Nephron progenitor cell (in vitro differentiated cells): ENCODE results near the gene CENPQ.

ENCODE experiments used
- DNase-seq: peaks from one replicate; pipeline ENCODE4 v3.0.0; 2021
- H3K27ac Mint-ChIP-seq: 2 replicates; pipeline ENCODE4 v1.8.0; 2021; ENCODE audit warnings: mild to moderate bottlenecking, moderate library complexity, mixed read lengths
- H3K27me3 Mint-ChIP-seq: 2 replicates; pipeline ENCODE4 v1.8.0; 2021; ENCODE audit warnings: mild to moderate bottlenecking, low read depth, mixed read lengths; ENCODE audit not compliant: poor library complexity
- H3K36me3 Mint-ChIP-seq: 2 replicates; pipeline ENCODE4 v1.8.0; 2021; ENCODE audit warnings: low read depth, mixed read lengths
- H3K4me1 Mint-ChIP-seq: 2 replicates; pipeline ENCODE4 v1.8.0; 2021; ENCODE audit warnings: mixed read lengths
- H3K4me3 Mint-ChIP-seq: 2 replicates; pipeline ENCODE4 v1.8.0; 2021; ENCODE audit warnings: mild to moderate bottlenecking, moderate library complexity, mixed read lengths
- H3K9me3 Mint-ChIP-seq: 2 replicates; pipeline ENCODE4 v1.8.0; 2021; ENCODE audit warnings: mild to moderate bottlenecking, moderate library complexity, mixed read lengths
- TF ChIP-seq, protein P1 (sequence below): fragments of 200-600 bp; sonication (generic); IDR thresholded peaks from 2 replicates; pipeline ENCODE4 v1.5.0; 2021; ENCODE audit warnings: antibody characterized with exemption

CENPQ gene

GRCh38 chr6:49497304-49497703 lies 34.1 kb downstream of the CENPQ start:
- no peak for DNase-seq
- H3K9me3 Mint-ChIP-seq = no peaks in the 10 kb centered on the region
- TF ChIP-seq, protein P1, sequence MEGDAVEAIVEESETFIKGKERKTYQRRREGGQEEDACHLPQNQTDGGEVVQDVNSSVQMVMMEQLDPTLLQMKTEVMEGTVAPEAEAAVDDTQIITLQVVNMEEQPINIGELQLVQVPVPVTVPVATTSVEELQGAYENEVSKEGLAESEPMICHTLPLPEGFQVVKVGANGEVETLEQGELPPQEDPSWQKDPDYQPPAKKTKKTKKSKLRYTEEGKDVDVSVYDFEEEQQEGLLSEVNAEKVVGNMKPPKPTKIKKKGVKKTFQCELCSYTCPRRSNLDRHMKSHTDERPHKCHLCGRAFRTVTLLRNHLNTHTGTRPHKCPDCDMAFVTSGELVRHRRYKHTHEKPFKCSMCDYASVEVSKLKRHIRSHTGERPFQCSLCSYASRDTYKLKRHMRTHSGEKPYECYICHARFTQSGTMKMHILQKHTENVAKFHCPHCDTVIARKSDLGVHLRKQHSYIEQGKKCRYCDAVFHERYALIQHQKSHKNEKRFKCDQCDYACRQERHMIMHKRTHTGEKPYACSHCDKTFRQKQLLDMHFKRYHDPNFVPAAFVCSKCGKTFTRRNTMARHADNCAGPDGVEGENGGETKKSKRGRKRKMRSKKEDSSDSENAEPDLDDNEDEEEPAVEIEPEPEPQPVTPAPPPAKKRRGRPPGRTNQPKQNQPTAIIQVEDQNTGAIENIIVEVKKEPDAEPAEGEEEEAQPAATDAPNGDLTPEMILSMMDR = no peak
- no peak overlapping the region for H3K27ac Mint-ChIP-seq
- H3K4me1 Mint-ChIP-seq = no peaks in the 10 kb centered on the region
- no peak overlapping the region for H3K4me3 Mint-ChIP-seq
- H3K27me3 Mint-ChIP-seq = peaks cover 2% of the 10 kb centered on the region
- no peaks in the 10 kb centered on the region for H3K36me3 Mint-ChIP-seq

- no peak overlapping the region for H3K27ac Mint-ChIP-seq
- H3K9me3 Mint-ChIP-seq = no peaks in the 10 kb centered on the region
- peaks cover 2% of the 10 kb centered on the region for H3K27me3 Mint-ChIP-seq
- no peak overlapping the region for H3K4me3 Mint-ChIP-seq
- TF ChIP-seq, protein P1 = no peak
- no peaks in the 10 kb centered on the region for H3K36me3 Mint-ChIP-seq
- no peak for DNase-seq
- no peaks in the 10 kb centered on the region for H3K4me1 Mint-ChIP-seq
These were observed 36.0 kb downstream of the CENPQ start for GRCh38 chr6:49499126-49499525.

DNA sequence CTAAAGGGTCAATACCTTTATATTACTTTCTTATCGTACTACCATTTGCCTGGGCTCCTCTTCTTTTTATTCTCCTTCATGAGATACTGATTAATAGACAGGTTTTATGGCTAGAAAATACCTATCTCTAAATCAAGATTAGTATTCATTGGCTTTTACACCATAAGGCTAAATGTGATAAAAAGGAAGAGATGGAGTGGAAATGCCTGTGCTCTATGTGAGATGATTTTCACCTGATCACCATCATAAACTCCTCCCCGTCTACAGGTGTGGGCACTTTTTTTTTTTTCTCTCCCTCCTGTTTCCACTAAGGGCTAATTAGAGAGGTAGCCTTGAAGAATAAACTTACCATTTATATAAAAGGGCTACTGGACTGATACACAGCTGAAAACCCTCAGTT lies 36.5 kb downstream of the CENPQ start, which contains the start of gene GLYATL3:
Gene GLYATL3 (plus strand): TSS at position 301 of the 400 bp plus-strand sequence. CDS start 12,068 bp downstream, outside the sequence.
- Mint-ChIP-seq H3K36me3 (no peaks in the 10 kb centered on the region), H3K4me1 (no peaks in the 10 kb centered on the region), H3K27me3 (peaks cover 2% of the 10 kb centered on the region), H3K9me3 (no peaks in the 10 kb centered on the region), H3K27ac (no peak within 1 kb of the TSS), H3K4me3 (no peak within 1 kb of the TSS)
- DNase-seq = no peak
- TF ChIP-seq, protein P1 = no peak

GRCh38 chr6:49504666-49505065 lies 41.5 kb downstream of the CENPQ start:
- TF ChIP-seq, protein P1 = no peak
- no peak for DNase-seq
- no peak overlapping the region for H3K27ac Mint-ChIP-seq
- H3K4me1 Mint-ChIP-seq = no peaks in the 10 kb centered on the region
- peaks cover 4% of the 10 kb centered on the region for H3K27me3 Mint-ChIP-seq
- H3K4me3 Mint-ChIP-seq = no peak overlapping the region
- H3K9me3 Mint-ChIP-seq = peaks cover 6% of the 10 kb centered on the region
- H3K36me3 Mint-ChIP-seq = no peaks in the 10 kb centered on the region

GRCh38 chr6:49506569-49507111 lies 43.5 kb downstream of the CENPQ start:
- no peak overlapping the region for H3K4me3 Mint-ChIP-seq

DNA sequence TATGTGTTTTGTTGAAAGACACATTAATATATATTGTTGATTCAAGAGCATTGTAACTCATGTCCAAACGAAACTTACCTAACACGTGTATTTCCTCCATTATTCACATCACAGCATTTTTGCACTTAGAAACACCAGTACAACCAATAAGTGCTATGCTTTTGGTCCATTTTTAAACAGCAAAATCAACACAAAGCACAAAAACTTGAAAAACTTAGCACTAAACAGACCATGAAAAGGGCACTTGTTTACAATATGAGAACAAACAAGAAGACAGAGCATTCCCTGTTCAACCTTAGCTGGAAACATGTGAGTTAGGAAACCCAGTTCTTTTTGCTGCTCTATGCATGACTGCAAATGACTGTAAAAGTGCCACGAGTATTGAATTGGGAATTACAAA lies 46.2 kb downstream of the CENPQ start:
- H3K4me1 Mint-ChIP-seq = no peaks in the 10 kb centered on the region

More at GRCh38 chr6:49506569-49507111, 43.5 kb downstream of the CENPQ start:
- TF ChIP-seq, protein P1 = no peak
- no peak for DNase-seq
- H3K27ac Mint-ChIP-seq = no peak overlapping the region
- H3K4me1 Mint-ChIP-seq = no peaks in the 10 kb centered on the region
- H3K9me3 Mint-ChIP-seq = peaks cover 6% of the 10 kb centered on the region
- H3K36me3 Mint-ChIP-seq = no peaks in the 10 kb centered on the region
- peaks cover 4% of the 10 kb centered on the region for H3K27me3 Mint-ChIP-seq

More for the DNA sequence above, 46.2 kb downstream of the CENPQ start:
- Mint-ChIP-seq H3K9me3 (peaks cover 6% of the 10 kb centered on the region), H3K27ac (no peak overlapping the region), H3K27me3 (peaks cover 4% of the 10 kb centered on the region), H3K36me3 (no peaks in the 10 kb centered on the region), H3K4me3 (no peak overlapping the region)
- TF ChIP-seq, protein P1 = no peak
- no peak for DNase-seq
